ENCODE data around the gene LEMD3. TPM values are rescaled to one million over a fixed set of nuclear protein-coding genes. Genes with fewer than 3 reads are reported as not detected.

Gene LEMD3
- polyA plus RNA-seq, 1 of the 3 experiments (the other 2 are of a cell fraction), result 4.4 TPM

DNA sequence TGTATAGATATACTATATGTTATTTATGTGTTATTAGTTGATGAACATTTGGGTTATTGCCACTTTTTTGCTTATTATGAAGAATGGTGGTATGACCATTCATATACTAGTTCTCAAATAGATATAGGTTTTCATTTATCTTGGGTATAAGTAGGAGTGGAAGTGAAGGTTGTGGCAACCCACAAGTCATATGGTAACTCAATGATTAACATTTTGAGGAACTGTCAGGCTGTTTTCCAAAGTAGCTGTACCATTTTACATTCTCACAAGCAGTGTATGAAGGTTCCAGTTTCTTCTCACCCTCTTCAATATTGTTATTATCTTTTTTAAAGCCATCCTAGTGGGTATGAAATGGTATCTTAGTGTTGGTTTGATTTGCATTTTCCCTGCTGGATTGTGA, 90.1 kb downstream of the LEMD3 start:
- H3K9me3 ChIP-seq, result no peaks in the 10 kb centered on the region
- H3K9ac ChIP-seq, result no peak overlapping the region
- no peak overlapping the region for H3K27ac ChIP-seq (ENCODE audit: low read depth in 2 of 2, low read length in 1 of 2)
- no peak overlapping the region for H3K4me2 ChIP-seq
- no peaks in the 10 kb centered on the region for H3K4me1 ChIP-seq (ENCODE audit: control insufficient read depth in 1 of 2, insufficient read depth in 2 of 2, low read depth in 1 of 2, low read length in 1 of 2)
- ChIA-PET CTCF (no interaction called here), POLR2A (no interaction called here)
- no peaks in the 10 kb centered on the region for H3K27me3 ChIP-seq (ENCODE audit: insufficient read depth)
- H3F3A ChIP-seq (replicated peaks; ENCODE audit: insufficient read depth), result no peaks in the 10 kb centered on the region
- no peak overlapping the region for H2AFZ ChIP-seq (ENCODE audit: low read depth)
- no peak for DNase-seq
- H4K20me1 ChIP-seq (ENCODE audit: insufficient read depth), result no peaks in the 10 kb centered on the region
- TF ChIP-seq NFIC (IDR thresholded peaks at IDR 0.05; ENCODE audit: borderline replicate concordance) (no peak), TAF1 (IDR thresholded peaks at IDR 0.05; ENCODE audit: borderline replicate concordance, low read depth, low read length) (no peak), SMC3 (IDR thresholded peaks at IDR 0.05; ENCODE audit: low read depth, low read length) (no peak), EZH2phosphoT487 (IDR thresholded peaks at IDR 0.05; ENCODE audit: borderline replicate concordance, low read depth) (no peak), MEF2A (IDR thresholded peaks at IDR 0.05; ENCODE audit: borderline replicate concordance, low read depth) (no peak)
- TF ChIP-seq, protein P1, sequence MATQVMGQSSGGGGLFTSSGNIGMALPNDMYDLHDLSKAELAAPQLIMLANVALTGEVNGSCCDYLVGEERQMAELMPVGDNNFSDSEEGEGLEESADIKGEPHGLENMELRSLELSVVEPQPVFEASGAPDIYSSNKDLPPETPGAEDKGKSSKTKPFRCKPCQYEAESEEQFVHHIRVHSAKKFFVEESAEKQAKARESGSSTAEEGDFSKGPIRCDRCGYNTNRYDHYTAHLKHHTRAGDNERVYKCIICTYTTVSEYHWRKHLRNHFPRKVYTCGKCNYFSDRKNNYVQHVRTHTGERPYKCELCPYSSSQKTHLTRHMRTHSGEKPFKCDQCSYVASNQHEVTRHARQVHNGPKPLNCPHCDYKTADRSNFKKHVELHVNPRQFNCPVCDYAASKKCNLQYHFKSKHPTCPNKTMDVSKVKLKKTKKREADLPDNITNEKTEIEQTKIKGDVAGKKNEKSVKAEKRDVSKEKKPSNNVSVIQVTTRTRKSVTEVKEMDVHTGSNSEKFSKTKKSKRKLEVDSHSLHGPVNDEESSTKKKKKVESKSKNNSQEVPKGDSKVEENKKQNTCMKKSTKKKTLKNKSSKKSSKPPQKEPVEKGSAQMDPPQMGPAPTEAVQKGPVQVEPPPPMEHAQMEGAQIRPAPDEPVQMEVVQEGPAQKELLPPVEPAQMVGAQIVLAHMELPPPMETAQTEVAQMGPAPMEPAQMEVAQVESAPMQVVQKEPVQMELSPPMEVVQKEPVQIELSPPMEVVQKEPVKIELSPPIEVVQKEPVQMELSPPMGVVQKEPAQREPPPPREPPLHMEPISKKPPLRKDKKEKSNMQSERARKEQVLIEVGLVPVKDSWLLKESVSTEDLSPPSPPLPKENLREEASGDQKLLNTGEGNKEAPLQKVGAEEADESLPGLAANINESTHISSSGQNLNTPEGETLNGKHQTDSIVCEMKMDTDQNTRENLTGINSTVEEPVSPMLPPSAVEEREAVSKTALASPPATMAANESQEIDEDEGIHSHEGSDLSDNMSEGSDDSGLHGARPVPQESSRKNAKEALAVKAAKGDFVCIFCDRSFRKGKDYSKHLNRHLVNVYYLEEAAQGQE (IDR thresholded peaks at IDR 0.05; ENCODE audit: low read depth, low read length), result no peak
- TF ChIP-seq, protein P2, sequence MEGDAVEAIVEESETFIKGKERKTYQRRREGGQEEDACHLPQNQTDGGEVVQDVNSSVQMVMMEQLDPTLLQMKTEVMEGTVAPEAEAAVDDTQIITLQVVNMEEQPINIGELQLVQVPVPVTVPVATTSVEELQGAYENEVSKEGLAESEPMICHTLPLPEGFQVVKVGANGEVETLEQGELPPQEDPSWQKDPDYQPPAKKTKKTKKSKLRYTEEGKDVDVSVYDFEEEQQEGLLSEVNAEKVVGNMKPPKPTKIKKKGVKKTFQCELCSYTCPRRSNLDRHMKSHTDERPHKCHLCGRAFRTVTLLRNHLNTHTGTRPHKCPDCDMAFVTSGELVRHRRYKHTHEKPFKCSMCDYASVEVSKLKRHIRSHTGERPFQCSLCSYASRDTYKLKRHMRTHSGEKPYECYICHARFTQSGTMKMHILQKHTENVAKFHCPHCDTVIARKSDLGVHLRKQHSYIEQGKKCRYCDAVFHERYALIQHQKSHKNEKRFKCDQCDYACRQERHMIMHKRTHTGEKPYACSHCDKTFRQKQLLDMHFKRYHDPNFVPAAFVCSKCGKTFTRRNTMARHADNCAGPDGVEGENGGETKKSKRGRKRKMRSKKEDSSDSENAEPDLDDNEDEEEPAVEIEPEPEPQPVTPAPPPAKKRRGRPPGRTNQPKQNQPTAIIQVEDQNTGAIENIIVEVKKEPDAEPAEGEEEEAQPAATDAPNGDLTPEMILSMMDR (IDR thresholded peaks at IDR 0.05), result no peak
- H3K79me2 ChIP-seq (ENCODE audit: insufficient read depth), result no peaks in the 10 kb centered on the region
- H3K9me2 ChIP-seq, result no peaks in the 10 kb centered on the region
- H3K36me3 ChIP-seq (replicated peaks in 1 of 2; ENCODE audit: control insufficient read depth in 1 of 2, insufficient read depth in 2 of 2, low read length in 1 of 2), result no peaks in the 10 kb centered on the region
- H3K4me3 ChIP-seq (ENCODE audit: low read depth in 2 of 2, low read length in 1 of 2), result no peak overlapping the region

DNA sequence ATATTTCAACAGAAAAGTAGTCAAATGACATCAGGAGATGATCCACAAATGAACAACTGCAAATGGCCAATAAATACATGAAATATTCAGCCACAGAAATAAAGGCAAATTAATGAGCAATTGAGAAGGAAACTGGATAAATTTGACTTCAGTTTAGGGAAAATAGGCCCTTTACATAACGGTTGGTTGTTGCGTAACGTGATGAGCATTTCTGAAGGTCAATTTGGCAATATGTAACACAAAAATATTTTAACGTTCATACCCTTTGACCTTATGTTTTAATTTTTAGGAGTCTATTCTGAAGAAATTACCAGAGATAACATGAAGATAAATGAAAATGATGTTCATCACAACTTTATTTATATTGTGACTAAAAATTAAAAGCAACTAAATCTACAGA, 94.4 kb downstream of the LEMD3 start:
- no peaks in the 10 kb centered on the region for H3K9me3 ChIP-seq
- H3K79me2 ChIP-seq (ENCODE audit: insufficient read depth), result no peaks in the 10 kb centered on the region
- no peak overlapping the region for H2AFZ ChIP-seq (ENCODE audit: low read depth)
- DNase-seq, result no peak
- H3F3A ChIP-seq (replicated peaks; ENCODE audit: insufficient read depth), result no peaks in the 10 kb centered on the region
- H3K9ac ChIP-seq, result no peak overlapping the region
- H3K4me2 ChIP-seq, result no peak overlapping the region
- no peaks in the 10 kb centered on the region; the same call in 1 of the 2 replicates for H3K9me2 ChIP-seq
- H3K27ac ChIP-seq (ENCODE audit: low read depth in 2 of 2, low read length in 1 of 2), result no peak overlapping the region
- 59% methylated on average over 4 of the region's 4 CpGs for WGBS (ENCODE audit: low lambda C conversion rate)
- ChIA-PET POLR2A (no interaction called here), CTCF (no interaction called here)
- no peak overlapping the region for H3K4me3 ChIP-seq (ENCODE audit: low read depth in 2 of 2, low read length in 1 of 2)
- H3K4me1 ChIP-seq (ENCODE audit: control insufficient read depth in 1 of 2, insufficient read depth in 2 of 2, low read depth in 1 of 2, low read length in 1 of 2), result no peaks in the 10 kb centered on the region
- H4K20me1 ChIP-seq (ENCODE audit: insufficient read depth), result no peaks in the 10 kb centered on the region
- H3K36me3 ChIP-seq (replicated peaks in 1 of 2; ENCODE audit: control insufficient read depth in 1 of 2, insufficient read depth in 2 of 2, low read length in 1 of 2), result no peaks in the 10 kb centered on the region
- H3K27me3 ChIP-seq (ENCODE audit: insufficient read depth), result no peaks in the 10 kb centered on the region
- no peak for TF ChIP-seq TCF12 (IDR thresholded peaks at IDR 0.05)
- TF ChIP-seq, protein P2 (IDR thresholded peaks at IDR 0.05), result no peak
- no peak for TF ChIP-seq GATA2 (CRISPR knock-in tag; IDR thresholded peaks at IDR 0.05)
- TF ChIP-seq, protein P1 (IDR thresholded peaks at IDR 0.05; ENCODE audit: low read depth, low read length), result no peak
- no peak for TF ChIP-seq SMC3 (IDR thresholded peaks at IDR 0.05; ENCODE audit: low read depth, low read length)
- no peak for TF ChIP-seq POLR2AphosphoS5 (IDR thresholded peaks at IDR 0.05; ENCODE audit: low read depth, low read length)
- no peak for TF ChIP-seq CHD2 (IDR thresholded peaks at IDR 0.05; ENCODE audit: low read length, partially characterized antibody)
- no peak for TF ChIP-seq MXI1 (IDR thresholded peaks at IDR 0.05; ENCODE audit: low read depth, low read length)
- TF ChIP-seq, protein P3, sequence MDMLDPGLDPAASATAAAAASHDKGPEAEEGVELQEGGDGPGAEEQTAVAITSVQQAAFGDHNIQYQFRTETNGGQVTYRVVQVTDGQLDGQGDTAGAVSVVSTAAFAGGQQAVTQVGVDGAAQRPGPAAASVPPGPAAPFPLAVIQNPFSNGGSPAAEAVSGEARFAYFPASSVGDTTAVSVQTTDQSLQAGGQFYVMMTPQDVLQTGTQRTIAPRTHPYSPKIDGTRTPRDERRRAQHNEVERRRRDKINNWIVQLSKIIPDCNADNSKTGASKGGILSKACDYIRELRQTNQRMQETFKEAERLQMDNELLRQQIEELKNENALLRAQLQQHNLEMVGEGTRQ (IDR thresholded peaks at IDR 0.05; ENCODE audit: borderline replicate concordance, low read depth, low read length), result no peak
- TF ChIP-seq FOXJ3 (CRISPR knock-in tag; IDR thresholded peaks at IDR 0.05), result no peak
- no peak for TF ChIP-seq MEF2A (IDR thresholded peaks at IDR 0.05; ENCODE audit: borderline replicate concordance, low read depth)

Measured in SK-N-SH (cell line).